Ovary (tissue), 9 donors: ENCODE results near the gene ICA1. TPM values are rescaled to one million over a fixed set of nuclear protein-coding genes. Genes with fewer than 3 reads are reported as not detected.

Experiments
- DNase-seq, 5 donors: peaks; one replicate each; pipeline ENCODE4 v3.0.0-alpha.2; 2019 to 2020
- H3K27ac ChIP-seq, 2 donors: fragments of 200-600 bp; one replicate each; pipeline versions ENCODE4 v1.5.1 to v1.8.0; 2019 to 2022
- H3K27me3 ChIP-seq: fragments of 200-600 bp; one replicate; pipeline ENCODE4 v1.8.0; 2022
- H3K36me3 ChIP-seq: fragments of 200-600 bp; sonication (generic); one replicate; pipeline ENCODE4 v1.5.1; 2019
- H3K4me1 ChIP-seq: one replicate; pipeline ENCODE4 v1.8.1; 2013; ENCODE audit warnings: mild to moderate bottlenecking, moderate library complexity; ENCODE audit not compliant: insufficient read depth
- H3K4me3 ChIP-seq: fragments of 200-600 bp; sonication (generic); one replicate; pipeline ENCODE4 v1.5.1; 2017
- H3K9me3 ChIP-seq, 2 donors: fragments of 200-600 bp in 1 of 2; sonication (generic) in 1 of 2; one replicate each; pipeline versions ENCODE4 v1.5.1 to v1.8.1; 2013 to 2019; ENCODE audit warnings: mild to moderate bottlenecking in 1 of 2, moderate library complexity in 1 of 2
- EP300 ChIP-seq: sonication (generic); formaldehyde crosslinking; IDR thresholded peaks from one replicate; pipeline ENCODE4 v1.6.1; 2017; ENCODE audit warnings: antibody characterized with exemption
- POLR2A ChIP-seq: fragments of 450-650 bp; IDR thresholded peaks from one replicate; pipeline ENCODE4 v1.6.1; 2017; ENCODE audit warnings: antibody characterized with exemption, mild to moderate bottlenecking, moderate library complexity
- WGBS, 3 donors: extraction: QIAGEN DNeasy Blood & Tissue Kit in 1 of 3; methylation state at CpG; one replicate each; pipeline versions ENCODE4 v1.1.5 to v1.1.7; 2013 to 2017; 5-methylcytosine and 5-hydroxymethylcytosine counted together
- intact Hi-C, 4 donors: fragments of 100-400 bp; cut with DNase I; formaldehyde crosslinking; loops; one replicate each; pipeline versions ENCODE4 v1.11.0 to v1.15.1; 2022 to 2023
- polyA plus RNA-seq, 2 donors: library from polyadenylated mRNA; stranded (reverse); fragments of 200-250 nt in 1 of 2; fragments of 350-450 nt in 1 of 2; fragmentation: Illumina TruSeq in 1 of 2; extraction: RNeasy Lipid Tissue Mini Kit (QIAGEN cat#74804) in 1 of 2; gene quantifications; one replicate each; pipeline ENCODE4 v1.2.3, GENCODE V29; 2013 to 2014
- total RNA-seq, 7 donors: library from RNA; depleted of rRNA in 2 of 7; stranded (reverse); fragments of >200 nt in 2 of 7; fragmentation: NEBNext Ultra II Directional in 3 of 7; extraction: Animal tissue kit (Norgen Biotek cat#: 25700) in 3 of 7; gene quantifications; one replicate each; pipeline versions ENCODE4 v1.1.0 to v1.2.4, GENCODE V29; 2016 to 2023
- TF ChIP-seq, protein P1 (sequence below), 3 donors: fragments of 450-650 bp in 2 of 3; fragments of 200-600 bp in 1 of 3; IDR thresholded peaks; one replicate each; pipeline versions ENCODE4 v1.5.1 to v1.8.0; 2016 to 2022; ENCODE audit warnings: antibody characterized with exemption in 3 of 3, mild to moderate bottlenecking in 1 of 3
- donor health status: DM: no; HTN: no; CAD: no; lungs with moderate emphysema.
- donor health status: DM: no; HTN: no; CAD: no.
- donor health status: Bipolar disorder and iron deficiency.
- donor health status: DM: yes; HTN: yes; CAD: no.
- donor health status: DM: no; HTN: no; CAD: no.
- donor health status: DM: yes; HTN: yes; CAD: no.

The ICA1 gene
- total and polyA plus RNA-seq, 9 donors: 2.1 to 19.4 (median 4.7) TPM

DNA sequence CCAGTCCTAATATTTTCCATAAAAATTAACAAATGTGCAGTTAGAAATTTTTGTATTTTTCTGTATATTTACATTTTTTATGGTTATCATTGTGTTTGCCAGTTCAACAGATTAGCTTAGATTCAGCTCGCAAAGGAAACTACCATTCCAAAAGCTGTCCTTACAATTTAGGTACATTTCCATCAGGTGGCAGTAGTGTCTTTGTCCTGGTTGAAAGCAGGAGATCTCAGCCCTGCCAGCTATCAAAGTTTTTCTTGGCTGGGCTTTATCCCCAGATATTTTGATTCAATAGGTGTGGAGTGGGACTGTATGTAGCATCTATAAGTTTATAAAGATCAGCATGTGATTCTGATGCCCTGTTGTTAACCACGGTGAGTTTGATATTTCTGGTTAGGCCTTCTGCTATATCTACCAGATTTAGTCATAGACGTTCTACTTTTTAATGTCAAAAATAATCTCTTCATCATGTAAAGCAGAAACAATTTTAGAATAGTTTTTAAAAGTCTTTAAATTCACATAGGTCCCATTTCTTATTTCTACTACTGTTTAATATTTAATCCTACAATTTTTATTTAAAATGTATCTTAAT lies 15.5 kb upstream of the ICA1 start:
- no peak for DNase-seq
- TF ChIP-seq POLR2A (no peak), EP300 (no peak)
- TF ChIP-seq, protein P1, sequence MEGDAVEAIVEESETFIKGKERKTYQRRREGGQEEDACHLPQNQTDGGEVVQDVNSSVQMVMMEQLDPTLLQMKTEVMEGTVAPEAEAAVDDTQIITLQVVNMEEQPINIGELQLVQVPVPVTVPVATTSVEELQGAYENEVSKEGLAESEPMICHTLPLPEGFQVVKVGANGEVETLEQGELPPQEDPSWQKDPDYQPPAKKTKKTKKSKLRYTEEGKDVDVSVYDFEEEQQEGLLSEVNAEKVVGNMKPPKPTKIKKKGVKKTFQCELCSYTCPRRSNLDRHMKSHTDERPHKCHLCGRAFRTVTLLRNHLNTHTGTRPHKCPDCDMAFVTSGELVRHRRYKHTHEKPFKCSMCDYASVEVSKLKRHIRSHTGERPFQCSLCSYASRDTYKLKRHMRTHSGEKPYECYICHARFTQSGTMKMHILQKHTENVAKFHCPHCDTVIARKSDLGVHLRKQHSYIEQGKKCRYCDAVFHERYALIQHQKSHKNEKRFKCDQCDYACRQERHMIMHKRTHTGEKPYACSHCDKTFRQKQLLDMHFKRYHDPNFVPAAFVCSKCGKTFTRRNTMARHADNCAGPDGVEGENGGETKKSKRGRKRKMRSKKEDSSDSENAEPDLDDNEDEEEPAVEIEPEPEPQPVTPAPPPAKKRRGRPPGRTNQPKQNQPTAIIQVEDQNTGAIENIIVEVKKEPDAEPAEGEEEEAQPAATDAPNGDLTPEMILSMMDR (IDR thresholded peaks at IDR 0.05): no peak
- 72 to 78% (median 73%) methylated on average over 3 of the region's 3 CpGs for WGBS, 3 donors
- no peaks in the 10 kb centered on the region for H3K9me3 ChIP-seq
- no peaks in the 10 kb centered on the region for H3K4me1 ChIP-seq
- no peak overlapping the region for H3K4me3 ChIP-seq
- no peaks in the 10 kb centered on the region for H3K36me3 ChIP-seq
- H3K27ac ChIP-seq: no peak overlapping the region
- H3K27me3 ChIP-seq: no peaks in the 10 kb centered on the region
- intact Hi-C loops: no loop called here

DNA sequence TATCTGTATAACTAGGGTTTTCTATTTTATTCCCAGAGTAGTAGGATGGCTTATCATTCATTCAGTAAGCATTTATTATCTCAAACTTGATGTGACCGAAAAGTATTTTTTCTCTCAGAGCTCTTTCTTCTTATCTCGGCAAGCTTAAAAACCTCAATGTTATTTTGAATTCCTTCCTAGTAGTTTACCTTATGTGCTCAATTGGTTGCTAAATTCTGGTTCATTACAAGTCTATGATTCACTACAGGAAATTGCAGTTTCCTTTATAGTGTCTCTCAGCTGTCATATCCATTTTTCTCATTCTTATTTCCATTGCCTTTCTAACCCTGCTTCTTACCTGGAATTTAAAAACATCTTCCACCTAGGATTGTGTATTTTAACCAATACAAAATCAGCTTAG lies 12.6 kb upstream of the ICA1 start:
- Histone ChIP-seq H3K9me3 (no peaks in the 10 kb centered on the region), H3K4me3 (no peak overlapping the region), H3K27me3 (no peaks in the 10 kb centered on the region), H3K27ac (no peak overlapping the region), H3K4me1 (no peaks in the 10 kb centered on the region), H3K36me3 (no peaks in the 10 kb centered on the region)
- TF ChIP-seq, protein P1 (IDR thresholded peaks at IDR 0.05): no peak
- TF ChIP-seq POLR2A: no peak
- no peak for TF ChIP-seq EP300
- intact Hi-C loops: no loop called here
- 5 to 40% (median 8%) methylated on average over 2 of the region's 2 CpGs for WGBS, 3 donors
- no peak for DNase-seq

- no peak for DNase-seq
- H3K4me1 ChIP-seq: no peaks in the 10 kb centered on the region
- no peak overlapping the region for H3K4me3 ChIP-seq
- no peaks in the 10 kb centered on the region for H3K9me3 ChIP-seq
- no peak for TF ChIP-seq EP300
- TF ChIP-seq, protein P1 (IDR thresholded peaks at IDR 0.05): no peak
- TF ChIP-seq POLR2A: no peak
- no peaks in the 10 kb centered on the region for H3K36me3 ChIP-seq
- intact Hi-C loops: no loop called here
- H3K27me3 ChIP-seq: no peaks in the 10 kb centered on the region
- no peak overlapping the region for H3K27ac ChIP-seq
Measured at GRCh38 chr7:8271960-8272359, 10.0 kb upstream of the ICA1 start.

DNA sequence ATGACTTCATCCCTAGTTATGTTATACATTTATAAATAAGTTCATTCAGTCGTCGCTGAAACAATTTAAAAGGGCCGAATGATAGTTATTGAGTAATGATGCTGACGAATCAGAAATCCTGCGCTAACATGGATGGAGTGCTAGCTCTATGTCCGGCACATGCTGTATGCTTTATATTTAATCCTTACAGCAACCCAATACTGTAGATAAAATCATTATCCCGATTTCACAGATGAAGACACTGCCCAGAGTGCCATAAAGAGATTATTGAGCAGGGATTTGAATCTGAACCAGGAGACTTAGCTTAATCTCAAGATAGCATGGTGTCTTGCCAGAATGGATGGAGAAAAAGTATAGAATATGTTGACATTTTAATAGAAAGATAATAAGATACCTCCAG lies 1.1 kb upstream of the ICA1 start:
- Histone ChIP-seq H3K27ac (no peak overlapping the region), H3K4me1 (no peaks in the 10 kb centered on the region), H3K4me3 (no peak overlapping the region), H3K9me3 (peaks cover 0 to 3% of the 10 kb centered on the region in 2 donors), H3K27me3 (no peaks in the 10 kb centered on the region), H3K36me3 (no peaks in the 10 kb centered on the region)
- 81 to 84% (median 81%) methylated on average over 7 of the region's 7 CpGs for WGBS, 3 donors
- no peak for DNase-seq
- intact Hi-C loops: no loop called here
- TF ChIP-seq EP300 (no peak), POLR2A (no peak)
- TF ChIP-seq, protein P1 (IDR thresholded peaks at IDR 0.05): no peak
